ENCODE measurements around the gene DCX.

DNA sequence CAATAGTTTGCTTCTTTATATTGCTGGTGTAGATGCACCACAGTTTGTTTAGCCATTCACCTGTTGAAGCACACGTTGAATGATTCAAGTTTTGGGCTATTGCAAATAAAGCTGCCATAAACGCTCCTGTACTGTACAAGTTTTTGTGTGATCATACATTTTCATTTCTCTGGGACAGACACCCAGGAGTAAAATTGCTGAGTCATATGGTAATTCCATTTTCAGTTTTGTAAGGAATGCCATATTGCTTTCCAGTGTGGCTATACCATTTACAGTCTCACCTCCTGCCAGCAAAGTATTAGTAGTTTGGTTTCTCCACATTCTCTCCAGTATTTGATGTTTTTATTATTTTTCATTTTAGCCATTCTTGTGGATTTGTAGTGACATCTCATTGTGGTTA, 109.7 kb downstream of the DCX start:
- TF ChIP-seq, protein P1, sequence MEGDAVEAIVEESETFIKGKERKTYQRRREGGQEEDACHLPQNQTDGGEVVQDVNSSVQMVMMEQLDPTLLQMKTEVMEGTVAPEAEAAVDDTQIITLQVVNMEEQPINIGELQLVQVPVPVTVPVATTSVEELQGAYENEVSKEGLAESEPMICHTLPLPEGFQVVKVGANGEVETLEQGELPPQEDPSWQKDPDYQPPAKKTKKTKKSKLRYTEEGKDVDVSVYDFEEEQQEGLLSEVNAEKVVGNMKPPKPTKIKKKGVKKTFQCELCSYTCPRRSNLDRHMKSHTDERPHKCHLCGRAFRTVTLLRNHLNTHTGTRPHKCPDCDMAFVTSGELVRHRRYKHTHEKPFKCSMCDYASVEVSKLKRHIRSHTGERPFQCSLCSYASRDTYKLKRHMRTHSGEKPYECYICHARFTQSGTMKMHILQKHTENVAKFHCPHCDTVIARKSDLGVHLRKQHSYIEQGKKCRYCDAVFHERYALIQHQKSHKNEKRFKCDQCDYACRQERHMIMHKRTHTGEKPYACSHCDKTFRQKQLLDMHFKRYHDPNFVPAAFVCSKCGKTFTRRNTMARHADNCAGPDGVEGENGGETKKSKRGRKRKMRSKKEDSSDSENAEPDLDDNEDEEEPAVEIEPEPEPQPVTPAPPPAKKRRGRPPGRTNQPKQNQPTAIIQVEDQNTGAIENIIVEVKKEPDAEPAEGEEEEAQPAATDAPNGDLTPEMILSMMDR (IDR thresholded peaks at IDR 0.05) = no peak
- no peak for TF ChIP-seq POLR2AphosphoS5 (IDR thresholded peaks at IDR 0.05; ENCODE audit: low read depth, low read length)
- TF ChIP-seq, protein P2, sequence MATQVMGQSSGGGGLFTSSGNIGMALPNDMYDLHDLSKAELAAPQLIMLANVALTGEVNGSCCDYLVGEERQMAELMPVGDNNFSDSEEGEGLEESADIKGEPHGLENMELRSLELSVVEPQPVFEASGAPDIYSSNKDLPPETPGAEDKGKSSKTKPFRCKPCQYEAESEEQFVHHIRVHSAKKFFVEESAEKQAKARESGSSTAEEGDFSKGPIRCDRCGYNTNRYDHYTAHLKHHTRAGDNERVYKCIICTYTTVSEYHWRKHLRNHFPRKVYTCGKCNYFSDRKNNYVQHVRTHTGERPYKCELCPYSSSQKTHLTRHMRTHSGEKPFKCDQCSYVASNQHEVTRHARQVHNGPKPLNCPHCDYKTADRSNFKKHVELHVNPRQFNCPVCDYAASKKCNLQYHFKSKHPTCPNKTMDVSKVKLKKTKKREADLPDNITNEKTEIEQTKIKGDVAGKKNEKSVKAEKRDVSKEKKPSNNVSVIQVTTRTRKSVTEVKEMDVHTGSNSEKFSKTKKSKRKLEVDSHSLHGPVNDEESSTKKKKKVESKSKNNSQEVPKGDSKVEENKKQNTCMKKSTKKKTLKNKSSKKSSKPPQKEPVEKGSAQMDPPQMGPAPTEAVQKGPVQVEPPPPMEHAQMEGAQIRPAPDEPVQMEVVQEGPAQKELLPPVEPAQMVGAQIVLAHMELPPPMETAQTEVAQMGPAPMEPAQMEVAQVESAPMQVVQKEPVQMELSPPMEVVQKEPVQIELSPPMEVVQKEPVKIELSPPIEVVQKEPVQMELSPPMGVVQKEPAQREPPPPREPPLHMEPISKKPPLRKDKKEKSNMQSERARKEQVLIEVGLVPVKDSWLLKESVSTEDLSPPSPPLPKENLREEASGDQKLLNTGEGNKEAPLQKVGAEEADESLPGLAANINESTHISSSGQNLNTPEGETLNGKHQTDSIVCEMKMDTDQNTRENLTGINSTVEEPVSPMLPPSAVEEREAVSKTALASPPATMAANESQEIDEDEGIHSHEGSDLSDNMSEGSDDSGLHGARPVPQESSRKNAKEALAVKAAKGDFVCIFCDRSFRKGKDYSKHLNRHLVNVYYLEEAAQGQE (IDR thresholded peaks at IDR 0.05; ENCODE audit: insufficient read depth in 1 of 2, low read depth in 2 of 2, low read length in 1 of 2) = no peak
- TF ChIP-seq SIN3A (IDR thresholded peaks at IDR 0.05; ENCODE audit: borderline replicate concordance, insufficient read depth, low read depth, low read length) = no peak
- TF ChIP-seq TCF7L2 (IDR thresholded peaks at IDR 0.05; ENCODE audit: low read depth, low read length) = no peak

All from Panc1 (cell line).